Skeletal muscle satellite cell (primary cell): ENCODE measurements around the gene TNFRSF6B.

Experiments
- H3K27me3 ChIP-seq: 2 replicates; pipeline ENCODE4 v1.7.0; 2013; ENCODE audit warnings: low read length; ENCODE audit not compliant: control insufficient read depth, insufficient read depth
- H3K36me3 ChIP-seq: 2 replicates; pipeline ENCODE4 v1.7.0; 2013; ENCODE audit warnings: mild to moderate bottlenecking, control low read depth, low read length; ENCODE audit not compliant: insufficient read depth
- H3K4me1 ChIP-seq: 2 replicates; pipeline ENCODE4 v1.7.0; 2013; ENCODE audit warnings: low read length; ENCODE audit not compliant: control insufficient read depth, insufficient read depth
- H3K4me2 ChIP-seq: 2 replicates; pipeline ENCODE4 v1.7.0; 2013; ENCODE audit warnings: mild to moderate bottlenecking, low read length
- H3K4me3 ChIP-seq: 2 replicates; pipeline ENCODE4 v1.7.0; 2013; ENCODE audit warnings: low read length
- H3K9ac ChIP-seq: 2 replicates; pipeline ENCODE4 v1.7.0; 2013; ENCODE audit warnings: mild to moderate bottlenecking, low read depth, low read length, moderate library complexity
- H3K9me3 ChIP-seq: replicated peaks from 2 replicates; pipeline ENCODE4 v1.7.0; 2013; ENCODE audit warnings: mild to moderate bottlenecking, control low read depth, low read length

TNFRSF6B gene

GRCh38 chr20:63732118-63733095 lies 36.0 kb downstream of the TNFRSF6B start:
- Histone ChIP-seq H3K9ac (no peak overlapping the region), H3K4me3 (no peak overlapping the region), H3K9me3 (no peaks in the 10 kb centered on the region), H3K36me3 (peaks cover 38% of the 10 kb centered on the region), H3K4me2 (no peak overlapping the region), H3K27me3 (no peaks in the 10 kb centered on the region), H3K4me1 (no peaks in the 10 kb centered on the region)

- peaks cover 38% of the 10 kb centered on the region for H3K36me3 ChIP-seq
- H3K4me2 ChIP-seq, result no peak overlapping the region
- no peaks in the 10 kb centered on the region for H3K27me3 ChIP-seq
- no peak overlapping the region for H3K9ac ChIP-seq
- no peaks in the 10 kb centered on the region for H3K4me1 ChIP-seq
- H3K9me3 ChIP-seq, result no peaks in the 10 kb centered on the region
- H3K4me3 ChIP-seq, result no peak overlapping the region
Observed at GRCh38 chr20:63733117-63733516, 36.7 kb downstream of the TNFRSF6B start.

- Histone ChIP-seq H3K4me2 (no peak overlapping the region), H3K36me3 (peaks cover 38% of the 10 kb centered on the region), H3K9ac (no peak overlapping the region), H3K27me3 (no peaks in the 10 kb centered on the region), H3K4me3 (no peak overlapping the region), H3K4me1 (no peaks in the 10 kb centered on the region), H3K9me3 (no peaks in the 10 kb centered on the region)
Observed at GRCh38 chr20:63733579-63734081, 37.2 kb downstream of the TNFRSF6B start.

- Histone ChIP-seq H3K4me1 (peaks cover 4% of the 10 kb centered on the region), H3K4me3 (no peak overlapping the region), H3K4me2 (no peak overlapping the region), H3K9me3 (no peaks in the 10 kb centered on the region), H3K36me3 (peaks cover 38% of the 10 kb centered on the region), H3K27me3 (no peaks in the 10 kb centered on the region), H3K9ac (no peak overlapping the region)
Observed at GRCh38 chr20:63734111-63734945, 37.9 kb downstream of the TNFRSF6B start.

- Histone ChIP-seq H3K9me3 (no peaks in the 10 kb centered on the region), H3K4me2 (no peak overlapping the region), H3K4me1 (peaks cover 5% of the 10 kb centered on the region), H3K36me3 (peaks cover 35% of the 10 kb centered on the region), H3K27me3 (no peaks in the 10 kb centered on the region), H3K9ac (no peak overlapping the region), H3K4me3 (no peak overlapping the region)
Observed at GRCh38 chr20:63734946-63735858, 38.8 kb downstream of the TNFRSF6B start.

- Histone ChIP-seq H3K4me3 (no peak within 1 kb of the TSS), H3K9ac (no peak within 1 kb of the TSS), H3K4me1 (peaks cover 8% of the 10 kb centered on the region)
Observed at GRCh38 chr20:63735859-63736718, 39.6 kb downstream of the TNFRSF6B start, which contains the start of gene LIME1. TSS of gene LIME1 (plus strand) at chr20:63736664. CDS start at chr20:63737550, 886 bp downstream.

GRCh38 chr20:63736893-63737694 lies 40.6 kb downstream of the TNFRSF6B start:
- peaks cover 17% of the 10 kb centered on the region for H3K4me1 ChIP-seq
- no peak overlapping the region for H3K4me3 ChIP-seq
- no peaks in the 10 kb centered on the region for H3K9me3 ChIP-seq
- peaks cover 36% of the 10 kb centered on the region for H3K36me3 ChIP-seq
- H3K9ac ChIP-seq, result no peak overlapping the region
- H3K27me3 ChIP-seq, result no peaks in the 10 kb centered on the region
- H3K4me2 ChIP-seq, result no peak overlapping the region

More at GRCh38 chr20:63735859-63736718, 39.6 kb downstream of the TNFRSF6B start, which contains the start of gene LIME1:
- Histone ChIP-seq H3K9me3 (no peaks in the 10 kb centered on the region), H3K4me2 (no peak within 1 kb of the TSS), H3K27me3 (no peaks in the 10 kb centered on the region), H3K36me3 (peaks cover 31% of the 10 kb centered on the region)

- no peaks in the 10 kb centered on the region for H3K27me3 ChIP-seq
- peaks cover 39% of the 10 kb centered on the region for H3K36me3 ChIP-seq
- peaks cover 17% of the 10 kb centered on the region for H3K4me1 ChIP-seq
- no peak overlapping the region for H3K9ac ChIP-seq
- H3K4me2 ChIP-seq, result no peak overlapping the region
- H3K9me3 ChIP-seq, result no peaks in the 10 kb centered on the region
- no peak overlapping the region for H3K4me3 ChIP-seq
Observed at GRCh38 chr20:63737695-63737944, 41.2 kb downstream of the TNFRSF6B start.

GRCh38 chr20:63737945-63738686 lies 41.7 kb downstream of the TNFRSF6B start:
- H3K36me3 ChIP-seq, result peaks cover 40% of the 10 kb centered on the region
- no peak overlapping the region for H3K4me3 ChIP-seq
- no peaks in the 10 kb centered on the region for H3K27me3 ChIP-seq
- H3K9me3 ChIP-seq, result no peaks in the 10 kb centered on the region
- H3K9ac ChIP-seq, result no peak overlapping the region
- no peak overlapping the region for H3K4me2 ChIP-seq
- H3K4me1 ChIP-seq, result peaks cover 17% of the 10 kb centered on the region
